SK-N-SH (cell line): ENCODE measurements around the gene ABI3. TPM values are rescaled to one million over a fixed set of nuclear protein-coding genes. Genes with fewer than 3 reads are reported as not detected.

Experiments
- CTCF ChIA-PET: fragments of 300-600, 350-600 bp; formaldehyde crosslinking; extraction: SDS; loops from one replicate; lab custom pipeline; 2021; lab: Yijun Ruan, JAX
- POLR2A ChIA-PET: fragments of 350-600 bp; sonication (Branson Sonifier 250); formaldehyde crosslinking; extraction: SDS; loops from one replicate; lab custom pipeline; 2020; ENCODE audit warnings: antibody characterized with exemption, inconsistent platforms; lab: Yijun Ruan, JAX
- DNase-seq: peaks from one replicate; pipeline ENCODE4 v3.0.0; 2012
- H2AFZ ChIP-seq: fragments of 200-600 bp; sonication (generic); 2 replicates; pipeline ENCODE4 v1.8.1; 2016; ENCODE audit warnings: antibody characterized with exemption, mild to moderate bottlenecking, low read depth
- H3F3A ChIP-seq: fragments of 200-600 bp; sonication (generic); replicated peaks from 2 replicates; pipeline ENCODE3; 2016; ENCODE audit warnings: antibody characterized with exemption, mild to moderate bottlenecking; ENCODE audit not compliant: insufficient read depth
- H3K27ac ChIP-seq, 2 experiments: fragments of 200-500 bp in 1 of 2; fragments of 200-600 bp in 1 of 2; sonication (Bioruptor generic) in 1 of 2; sonication (generic), shearing (Covaris generic) in 1 of 2; 2 replicates each; pipeline versions ENCODE4 v1.5.1 to v1.6.1; 2014 to 2016; ENCODE audit warnings: low read depth in 2 of 2, inconsistent platforms in 1 of 2, low read length in 1 of 2, mild to moderate bottlenecking in 1 of 2, mixed read lengths in 1 of 2
- H3K27me3 ChIP-seq: fragments of 200-600 bp; sonication (generic), shearing (Covaris generic); 2 replicates; pipeline ENCODE4 v1.6.1; 2016; ENCODE audit warnings: mixed run types; ENCODE audit not compliant: insufficient read depth
- H3K36me3 ChIP-seq, 2 experiments: fragments of 200-500 bp in 1 of 2; fragments of 200-600 bp in 1 of 2; sonication (Bioruptor generic) in 1 of 2; sonication (generic) in 1 of 2; replicated peaks in 1 of 2; 2 replicates each; pipeline versions ENCODE3 to v1.5.1; 2014 to 2016; ENCODE audit warnings: low read length in 1 of 2, mild to moderate bottlenecking in 1 of 2; ENCODE audit not compliant: insufficient read depth in 2 of 2, control insufficient read depth in 1 of 2
- H3K4me1 ChIP-seq, 2 experiments: fragments of 200-500 bp in 1 of 2; fragments of 200-600 bp in 1 of 2; sonication (Bioruptor generic) in 1 of 2; sonication (generic), shearing (Covaris generic) in 1 of 2; 2 replicates each; pipeline versions ENCODE4 v1.5.1 to v1.6.1; 2014 to 2016; ENCODE audit warnings: low read depth in 1 of 2, low read length in 1 of 2, mixed run types in 1 of 2; ENCODE audit not compliant: insufficient read depth in 2 of 2, control insufficient read depth in 1 of 2
- H3K4me2 ChIP-seq: fragments of 200-600 bp; sonication (generic), shearing (Covaris generic); 2 replicates; pipeline ENCODE4 v1.6.1; 2017; ENCODE audit warnings: mixed run types
- H3K4me3 ChIP-seq, 2 experiments: fragments of 200-500 bp in 1 of 2; fragments of 200-600 bp in 1 of 2; sonication (Bioruptor generic) in 1 of 2; sonication (generic), shearing (Covaris generic) in 1 of 2; 2 replicates each; pipeline versions ENCODE4 v1.5.1 to v1.8.1; 2014 to 2016; ENCODE audit warnings: low read depth in 2 of 2, inconsistent platforms in 1 of 2, low read length in 1 of 2, mild to moderate bottlenecking in 1 of 2, mixed read lengths in 1 of 2, moderate library complexity in 1 of 2
- H3K79me2 ChIP-seq: fragments of 200-600 bp; sonication (generic); 2 replicates; pipeline ENCODE4 v1.8.1; 2017; ENCODE audit warnings: mild to moderate bottlenecking; ENCODE audit not compliant: insufficient read depth
- H3K9ac ChIP-seq: fragments of 200-600 bp; sonication (generic); 2 replicates; pipeline ENCODE4 v1.6.1; 2017; ENCODE audit warnings: mixed run types
- H3K9me2 ChIP-seq: fragments of 200-600 bp; sonication (generic); 2 replicates; pipeline ENCODE4 v1.6.1; 2017; ENCODE audit warnings: mixed run types
- H3K9me3 ChIP-seq: fragments of 200-600 bp; sonication (generic); 2 replicates; pipeline ENCODE4 v1.6.1; 2017; ENCODE audit warnings: mixed run types, mild to moderate bottlenecking, moderate library complexity
- H4K20me1 ChIP-seq: fragments of 200-600 bp; sonication (generic); 2 replicates; pipeline ENCODE4 v1.6.1; 2017; ENCODE audit warnings: mild to moderate bottlenecking, mixed run types; ENCODE audit not compliant: insufficient read depth
- CHD2 ChIP-seq: fragments of 150-350 bp; IDR thresholded peaks from 2 replicates; pipeline ENCODE4 v1.6.1; 2018; ENCODE audit warnings: low read length; ENCODE audit not compliant: partially characterized antibody
- ELF1 ChIP-seq: IDR thresholded peaks from 2 replicates; pipeline ENCODE4 v1.4.0; 2012
- EP300 ChIP-seq, 2 experiments: IDR thresholded peaks; 2 replicates each; pipeline versions ENCODE4 v1.4.0 to v1.6.1; 2012; ENCODE audit warnings: borderline replicate concordance in 1 of 2, low read depth in 1 of 2, low read length in 1 of 2
- EZH2phosphoT487 ChIP-seq: fragments of 200-600 bp; sonication (generic); IDR thresholded peaks from 2 replicates; pipeline ENCODE4 v1.6.1; 2017; ENCODE audit warnings: low read depth, mixed run types, mild to moderate bottlenecking, antibody characterized with exemption, moderate library complexity, borderline replicate concordance
- FOXJ3 ChIP-seq: sonication (generic); formaldehyde crosslinking; IDR thresholded peaks from 2 replicates; pipeline ENCODE4 v1.5.1; 2020; ENCODE audit warnings: mild to moderate bottlenecking, missing genetic modification reagents
- FOXM1 ChIP-seq: IDR thresholded peaks from 2 replicates; pipeline ENCODE4 v1.4.0; 2012; ENCODE audit warnings: low read depth, mild to moderate bottlenecking
- GABPA ChIP-seq: IDR thresholded peaks from 2 replicates; pipeline ENCODE4 v1.4.0; 2012; ENCODE audit warnings: low read depth, mild to moderate bottlenecking
- JUND ChIP-seq: IDR thresholded peaks from 2 replicates; pipeline ENCODE4 v1.4.0; 2012
- MXI1 ChIP-seq: IDR thresholded peaks from 2 replicates; pipeline ENCODE4 v1.6.1; 2012; ENCODE audit warnings: mild to moderate bottlenecking, low read depth, low read length, improper control_type of control experiment
- NFIC ChIP-seq: IDR thresholded peaks from 2 replicates; pipeline ENCODE4 v1.4.0; 2012; ENCODE audit warnings: borderline replicate concordance
- POLR2AphosphoS5 ChIP-seq: IDR thresholded peaks from 2 replicates; pipeline ENCODE4 v1.6.1; 2012; ENCODE audit warnings: low read depth, low read length
- RFX5 ChIP-seq: IDR thresholded peaks from 2 replicates; pipeline ENCODE4 v1.6.1; 2012; ENCODE audit warnings: mild to moderate bottlenecking, improper control_type of control experiment, low read length
- SMC3 ChIP-seq: IDR thresholded peaks from 2 replicates; pipeline ENCODE4 v1.6.1; 2012; ENCODE audit warnings: low read depth, low read length, improper control_type of control experiment
- TAF1 ChIP-seq: IDR thresholded peaks from 2 replicates; pipeline ENCODE4 v1.6.1; 2012; ENCODE audit warnings: low read depth, mild to moderate bottlenecking, low read length, moderate library complexity, borderline replicate concordance
- TEAD4 ChIP-seq: IDR thresholded peaks from 2 replicates; pipeline ENCODE4 v1.4.0; 2012; ENCODE audit warnings: mild to moderate bottlenecking, borderline replicate concordance; ENCODE audit not compliant: insufficient read depth
- USF1 ChIP-seq: IDR thresholded peaks from 2 replicates; pipeline ENCODE4 v1.4.0; 2012; ENCODE audit warnings: low read depth, borderline replicate concordance
- YY1 ChIP-seq: IDR thresholded peaks from 2 replicates; pipeline ENCODE4 v1.4.0; 2012; ENCODE audit warnings: low read depth, mild to moderate bottlenecking
- ZBTB33 ChIP-seq: IDR thresholded peaks from 2 replicates; pipeline ENCODE4 v1.4.0; 2012; ENCODE audit warnings: low read depth, borderline replicate concordance
- WGBS: methylation state at CpG from one replicate; pipeline ENCODE4 v1.1.6; 2017; ENCODE audit warnings: low lambda C conversion rate; 5-methylcytosine and 5-hydroxymethylcytosine counted together
- polyA plus RNA-seq, 3 experiments: library from polyadenylated mRNA; depleted of rRNA; stranded (reverse); fragments of >200 nt; gene quantifications; 2 replicates each; pipeline ENCODE4 v1.2.3, GENCODE V29; 2012
- TF ChIP-seq, protein P1 (sequence below): fragments of 200-600 bp; sonication (generic); IDR thresholded peaks from 2 replicates; pipeline ENCODE4 v1.6.1; 2017; ENCODE audit warnings: antibody characterized with exemption, mild to moderate bottlenecking, moderate library complexity
- TF ChIP-seq, protein P2 (sequence below): fragments of 150-350 bp; IDR thresholded peaks from 2 replicates; pipeline ENCODE4 v1.6.1; 2016; ENCODE audit warnings: mild to moderate bottlenecking, low read depth, low read length
- TF ChIP-seq, protein P3 (sequence below): IDR thresholded peaks from 2 replicates; pipeline ENCODE4 v1.6.1; 2012; ENCODE audit warnings: mild to moderate bottlenecking, low read depth, low read length, moderate library complexity
- TF ChIP-seq, protein P4 (sequence below): IDR thresholded peaks from 2 replicates; pipeline ENCODE4; 2012

The ABI3 gene
- polyA plus RNA-seq, 1 of the 3 experiments (the other 2 are of a cell fraction), result 4.7 TPM

DNA sequence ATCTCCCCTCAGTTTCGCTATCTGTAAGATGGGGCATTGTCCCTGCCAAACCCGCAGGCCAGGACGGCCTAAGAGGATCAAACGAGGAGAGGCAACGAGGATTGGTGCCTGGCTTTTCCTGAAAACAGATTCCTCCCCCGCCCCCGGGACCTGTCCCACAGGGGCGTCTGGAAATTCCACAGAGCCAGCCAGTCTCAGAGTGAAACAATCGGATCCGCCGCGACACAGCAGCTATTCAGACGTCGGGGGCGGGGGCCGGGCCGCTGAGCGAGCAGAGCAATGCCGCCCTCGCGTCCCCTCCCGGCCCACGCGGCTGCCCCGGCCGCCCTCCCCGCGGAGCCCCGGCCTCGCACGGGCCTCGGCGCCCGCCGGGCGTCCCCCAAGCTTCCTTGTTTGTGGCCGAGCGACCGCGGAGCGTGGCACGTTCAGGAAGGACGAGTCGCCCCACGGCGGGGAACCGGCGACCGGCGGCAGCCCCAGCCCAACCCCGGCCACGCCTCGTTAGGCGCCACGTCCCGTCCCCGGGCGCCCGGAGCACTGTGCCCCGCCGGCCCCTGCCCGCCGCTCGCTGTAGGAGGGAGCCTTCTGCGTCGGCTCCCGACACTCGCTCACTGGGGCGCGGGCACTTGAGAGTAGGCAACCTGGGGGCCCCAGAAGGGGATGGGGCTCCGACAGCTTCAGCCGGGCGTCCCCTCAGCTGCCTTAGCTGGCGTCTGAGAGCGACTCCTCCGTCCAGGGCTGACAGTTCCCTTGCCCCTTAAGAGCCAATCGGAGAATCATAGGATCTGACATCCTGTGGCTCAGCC is 49.7 kb downstream of the ABI3 start:
- peak overlapping the region; percentile 75 for H3K4me2 ChIP-seq
- H3F3A ChIP-seq, result no peaks in the 10 kb centered on the region
- H3K27ac ChIP-seq, result peak overlapping the region in 1 of 2 experiments; percentile 46; a peak in 2 of 4 replicates
- ChIA-PET POLR2A (no interaction called here), CTCF (interaction anchor here (0.8 to 3.8 kb wide), 12 partner anchors 9 to 535 kb away, joined by 3 to 20 read pairs (median 4); no protein-coding TSS in a partner anchor)
- H3K79me2 ChIP-seq, result no peaks in the 10 kb centered on the region
- peaks cover 4% of the 10 kb centered on the region in 2 experiments; a peak in 1 of 4 replicates for H3K4me1 ChIP-seq
- H3K4me3 ChIP-seq, result peak overlapping the region; percentile 49 to 58
- no peaks in the 10 kb centered on the region for H3K27me3 ChIP-seq
- H3K36me3 ChIP-seq, result no peaks in the 10 kb centered on the region
- H4K20me1 ChIP-seq, result no peaks in the 10 kb centered on the region
- peak overlapping the region; percentile 59 for H3K9ac ChIP-seq
- peak overlapping the region; percentile 95 for H2AFZ ChIP-seq
- H3K9me2 ChIP-seq, result no peaks in the 10 kb centered on the region
- 6% methylated on average over 20 of the region's 77 CpGs for WGBS
- H3K9me3 ChIP-seq, result no peaks in the 10 kb centered on the region
- DNase-seq, result peak; percentile 81
- TF ChIP-seq, protein P1, sequence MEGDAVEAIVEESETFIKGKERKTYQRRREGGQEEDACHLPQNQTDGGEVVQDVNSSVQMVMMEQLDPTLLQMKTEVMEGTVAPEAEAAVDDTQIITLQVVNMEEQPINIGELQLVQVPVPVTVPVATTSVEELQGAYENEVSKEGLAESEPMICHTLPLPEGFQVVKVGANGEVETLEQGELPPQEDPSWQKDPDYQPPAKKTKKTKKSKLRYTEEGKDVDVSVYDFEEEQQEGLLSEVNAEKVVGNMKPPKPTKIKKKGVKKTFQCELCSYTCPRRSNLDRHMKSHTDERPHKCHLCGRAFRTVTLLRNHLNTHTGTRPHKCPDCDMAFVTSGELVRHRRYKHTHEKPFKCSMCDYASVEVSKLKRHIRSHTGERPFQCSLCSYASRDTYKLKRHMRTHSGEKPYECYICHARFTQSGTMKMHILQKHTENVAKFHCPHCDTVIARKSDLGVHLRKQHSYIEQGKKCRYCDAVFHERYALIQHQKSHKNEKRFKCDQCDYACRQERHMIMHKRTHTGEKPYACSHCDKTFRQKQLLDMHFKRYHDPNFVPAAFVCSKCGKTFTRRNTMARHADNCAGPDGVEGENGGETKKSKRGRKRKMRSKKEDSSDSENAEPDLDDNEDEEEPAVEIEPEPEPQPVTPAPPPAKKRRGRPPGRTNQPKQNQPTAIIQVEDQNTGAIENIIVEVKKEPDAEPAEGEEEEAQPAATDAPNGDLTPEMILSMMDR, result no peak
- TF ChIP-seq SMC3, result no peak
- TF ChIP-seq GABPA, result no peak
- TF ChIP-seq, protein P2, sequence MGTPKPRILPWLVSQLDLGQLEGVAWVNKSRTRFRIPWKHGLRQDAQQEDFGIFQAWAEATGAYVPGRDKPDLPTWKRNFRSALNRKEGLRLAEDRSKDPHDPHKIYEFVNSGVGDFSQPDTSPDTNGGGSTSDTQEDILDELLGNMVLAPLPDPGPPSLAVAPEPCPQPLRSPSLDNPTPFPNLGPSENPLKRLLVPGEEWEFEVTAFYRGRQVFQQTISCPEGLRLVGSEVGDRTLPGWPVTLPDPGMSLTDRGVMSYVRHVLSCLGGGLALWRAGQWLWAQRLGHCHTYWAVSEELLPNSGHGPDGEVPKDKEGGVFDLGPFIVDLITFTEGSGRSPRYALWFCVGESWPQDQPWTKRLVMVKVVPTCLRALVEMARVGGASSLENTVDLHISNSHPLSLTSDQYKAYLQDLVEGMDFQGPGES, result no peak
- TF ChIP-seq POLR2AphosphoS5, result 0 out of 2 replicates have a peak, but pooled peaks have one; percentile 25
- TF ChIP-seq TAF1, result no peak; the same call in 1 of the 2 replicates
- TF ChIP-seq JUND, result no peak
- no peak for TF ChIP-seq RFX5
- no peak for TF ChIP-seq CHD2
- no peak for TF ChIP-seq FOXM1
- no peak for TF ChIP-seq FOXJ3
- TF ChIP-seq NFIC, result 0 out of 2 replicates have a peak, but pooled peaks have one; percentile 2
- TF ChIP-seq ELF1, result no peak
- TF ChIP-seq USF1, result no peak
- no peak for TF ChIP-seq YY1
- no peak for TF ChIP-seq TEAD4
- TF ChIP-seq MXI1, result no peak
- TF ChIP-seq, protein P3, sequence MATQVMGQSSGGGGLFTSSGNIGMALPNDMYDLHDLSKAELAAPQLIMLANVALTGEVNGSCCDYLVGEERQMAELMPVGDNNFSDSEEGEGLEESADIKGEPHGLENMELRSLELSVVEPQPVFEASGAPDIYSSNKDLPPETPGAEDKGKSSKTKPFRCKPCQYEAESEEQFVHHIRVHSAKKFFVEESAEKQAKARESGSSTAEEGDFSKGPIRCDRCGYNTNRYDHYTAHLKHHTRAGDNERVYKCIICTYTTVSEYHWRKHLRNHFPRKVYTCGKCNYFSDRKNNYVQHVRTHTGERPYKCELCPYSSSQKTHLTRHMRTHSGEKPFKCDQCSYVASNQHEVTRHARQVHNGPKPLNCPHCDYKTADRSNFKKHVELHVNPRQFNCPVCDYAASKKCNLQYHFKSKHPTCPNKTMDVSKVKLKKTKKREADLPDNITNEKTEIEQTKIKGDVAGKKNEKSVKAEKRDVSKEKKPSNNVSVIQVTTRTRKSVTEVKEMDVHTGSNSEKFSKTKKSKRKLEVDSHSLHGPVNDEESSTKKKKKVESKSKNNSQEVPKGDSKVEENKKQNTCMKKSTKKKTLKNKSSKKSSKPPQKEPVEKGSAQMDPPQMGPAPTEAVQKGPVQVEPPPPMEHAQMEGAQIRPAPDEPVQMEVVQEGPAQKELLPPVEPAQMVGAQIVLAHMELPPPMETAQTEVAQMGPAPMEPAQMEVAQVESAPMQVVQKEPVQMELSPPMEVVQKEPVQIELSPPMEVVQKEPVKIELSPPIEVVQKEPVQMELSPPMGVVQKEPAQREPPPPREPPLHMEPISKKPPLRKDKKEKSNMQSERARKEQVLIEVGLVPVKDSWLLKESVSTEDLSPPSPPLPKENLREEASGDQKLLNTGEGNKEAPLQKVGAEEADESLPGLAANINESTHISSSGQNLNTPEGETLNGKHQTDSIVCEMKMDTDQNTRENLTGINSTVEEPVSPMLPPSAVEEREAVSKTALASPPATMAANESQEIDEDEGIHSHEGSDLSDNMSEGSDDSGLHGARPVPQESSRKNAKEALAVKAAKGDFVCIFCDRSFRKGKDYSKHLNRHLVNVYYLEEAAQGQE, result no peak
- TF ChIP-seq EZH2phosphoT487, result no peak
- TF ChIP-seq, protein P4, sequence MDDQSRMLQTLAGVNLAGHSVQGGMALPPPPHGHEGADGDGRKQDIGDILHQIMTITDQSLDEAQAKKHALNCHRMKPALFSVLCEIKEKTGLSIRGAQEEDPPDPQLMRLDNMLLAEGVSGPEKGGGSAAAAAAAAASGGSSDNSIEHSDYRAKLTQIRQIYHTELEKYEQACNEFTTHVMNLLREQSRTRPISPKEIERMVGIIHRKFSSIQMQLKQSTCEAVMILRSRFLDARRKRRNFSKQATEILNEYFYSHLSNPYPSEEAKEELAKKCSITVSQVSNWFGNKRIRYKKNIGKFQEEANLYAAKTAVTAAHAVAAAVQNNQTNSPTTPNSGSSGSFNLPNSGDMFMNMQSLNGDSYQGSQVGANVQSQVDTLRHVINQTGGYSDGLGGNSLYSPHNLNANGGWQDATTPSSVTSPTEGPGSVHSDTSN, result peak; percentile 57
- TF ChIP-seq EP300 (IDR thresholded peaks at IDR 0.05; ENCODE audit: borderline replicate concordance in 1 of 2, low read depth in 1 of 2, low read length in 1 of 2), result no peak
- no peak for TF ChIP-seq ZBTB33
